HG03045 (cell line): ENCODE results near the gene PDS5A.
"Not testable (repeated sequence)": the region's sequence is repeated elsewhere in the genome, so short reads cannot be mapped to it uniquely, and the experiment has no call there.

Source experiments
- ATAC-seq: cut with Tn5 transposase; IDR thresholded peaks from one replicate; pipeline ENCODE4 v1.9.1; 2021; ENCODE audit warnings: mild to moderate bottlenecking, moderate library complexity; ENCODE audit not compliant: unreplicated experiment

The PDS5A gene

DNA sequence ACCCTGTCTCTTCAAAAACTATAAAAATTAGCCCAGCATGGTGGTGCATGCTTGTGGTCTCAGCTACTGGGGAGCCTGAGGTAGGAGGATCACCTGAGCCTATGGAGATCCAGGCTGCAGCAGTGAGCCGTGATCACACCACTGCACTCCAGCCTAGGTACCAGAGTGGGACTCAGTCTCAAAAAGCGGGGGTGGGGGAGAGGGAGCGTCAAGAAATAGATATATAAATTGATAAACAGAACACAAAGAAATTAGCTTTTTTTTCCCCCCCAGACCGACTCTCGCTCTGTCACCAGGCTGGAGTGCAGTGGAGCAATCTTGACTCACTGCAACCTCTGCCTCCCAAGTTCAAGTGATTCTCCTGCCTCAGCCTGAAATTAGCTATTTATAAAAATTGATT lies 14.1 kb downstream of the PDS5A start:
- ATAC-seq = no peak

DNA sequence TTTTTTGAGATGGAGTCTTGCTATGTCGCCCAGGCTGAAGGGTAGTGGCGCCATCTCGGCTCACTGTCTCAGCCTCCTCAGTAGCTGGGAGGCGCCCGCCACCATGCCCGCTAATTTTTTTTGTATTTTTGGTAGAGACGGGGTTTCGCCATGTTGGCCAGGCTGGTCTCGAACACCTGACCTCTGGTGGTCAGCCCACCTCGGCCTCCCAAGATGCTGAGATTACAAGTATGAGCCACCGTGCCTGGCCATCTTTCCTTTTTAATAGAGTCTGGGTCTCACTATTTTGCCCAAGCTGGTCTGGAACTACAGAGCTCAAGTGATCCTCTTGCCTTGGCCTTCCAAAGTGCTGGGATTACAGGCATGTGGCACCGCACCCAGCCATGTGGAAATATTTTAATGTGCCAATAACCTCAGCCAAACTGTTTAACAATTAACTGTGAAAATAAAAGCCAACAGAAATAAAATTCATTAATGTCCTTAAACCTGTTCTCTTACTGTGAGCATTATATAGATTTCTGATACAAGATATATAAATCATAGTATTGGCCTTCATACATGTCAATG lies 16.3 kb downstream of the PDS5A start:
- ATAC-seq = no peak

DNA sequence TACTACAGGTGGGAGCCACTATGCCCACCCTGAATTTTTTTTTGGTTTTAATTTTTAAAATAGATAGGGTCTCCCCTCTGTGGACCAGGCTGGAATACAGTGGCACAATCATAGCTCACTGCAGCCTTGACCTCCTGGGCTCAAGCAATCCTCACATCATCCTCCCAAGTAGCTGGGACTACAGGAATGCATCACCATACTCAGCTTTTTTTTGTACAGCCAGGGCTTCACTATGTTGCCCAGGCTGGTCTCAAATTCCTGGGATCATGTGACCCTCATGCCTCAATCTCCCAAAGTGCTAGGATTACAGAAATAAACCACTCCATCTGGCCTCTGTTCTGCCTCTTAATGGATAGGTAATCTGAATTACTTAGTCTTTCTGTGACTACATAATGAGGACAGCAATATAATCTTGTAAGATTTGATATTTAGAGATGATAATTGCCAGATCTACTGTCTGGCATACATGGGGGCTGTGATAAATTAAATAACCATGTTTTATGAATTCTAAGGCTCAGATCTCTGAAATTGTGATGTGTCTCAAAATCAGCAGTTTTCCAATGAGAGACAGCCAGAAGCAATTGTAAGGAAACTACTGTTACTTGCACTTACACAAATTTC lies 26.7 kb downstream of the PDS5A start:
- ATAC-seq = no peak

DNA sequence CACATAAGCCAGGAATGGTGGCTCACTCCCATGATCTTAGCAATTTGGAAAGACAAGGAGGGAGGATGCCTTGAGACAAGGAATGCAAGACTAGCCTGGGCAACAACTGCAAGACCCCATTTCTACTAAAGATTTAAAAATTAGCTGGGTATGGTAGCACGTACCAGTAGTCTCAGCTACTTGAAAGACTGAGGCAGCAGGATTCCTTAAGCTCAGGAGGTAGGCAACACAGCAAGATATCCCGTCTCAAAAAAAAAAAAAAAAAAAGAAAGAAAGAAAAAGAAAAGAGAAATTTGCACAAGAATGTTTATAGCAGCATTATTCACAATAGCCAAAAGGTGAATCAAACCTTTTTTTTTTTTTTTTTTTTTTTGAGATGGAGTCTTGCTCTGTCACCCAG lies 29.7 kb downstream of the PDS5A start:
- ATAC-seq = no peak

DNA sequence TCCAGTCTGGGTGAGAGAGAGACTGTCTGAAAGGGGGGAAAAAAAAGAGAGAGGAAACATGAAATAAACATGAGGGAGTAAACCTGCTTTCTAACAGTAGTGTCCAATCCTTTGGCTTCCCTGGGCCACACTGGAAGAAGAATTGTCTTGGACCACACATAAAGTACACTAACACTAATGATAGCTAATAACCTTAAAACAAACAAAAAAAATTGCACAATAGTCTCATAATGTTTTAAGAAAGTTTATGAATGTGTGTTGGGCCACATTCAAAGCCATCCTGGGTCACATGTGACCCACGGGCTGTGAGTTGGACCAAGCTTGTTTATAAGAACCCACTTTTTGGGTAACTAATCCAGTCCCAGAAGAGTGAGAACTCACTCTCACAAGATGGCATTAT lies 30.3 kb downstream of the PDS5A start:
- no peak for ATAC-seq

DNA sequence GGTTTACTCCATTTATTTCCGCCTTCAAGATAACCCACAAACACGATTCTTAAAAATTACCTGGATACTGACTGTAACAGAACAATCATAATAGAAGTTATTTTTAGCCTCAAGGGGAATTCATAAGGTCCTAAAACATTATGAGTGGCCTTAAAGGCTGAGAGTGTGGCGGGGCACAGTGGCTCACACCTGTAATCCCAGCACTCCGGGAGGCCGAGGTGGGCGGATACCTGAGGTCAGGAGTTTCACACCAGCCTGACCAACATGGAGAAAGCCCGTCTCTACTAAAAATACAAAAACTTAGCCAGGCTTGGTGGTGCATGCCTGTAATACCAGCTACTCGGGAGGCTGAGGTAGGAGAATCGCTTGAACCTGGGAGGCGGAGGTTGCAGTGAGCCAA lies 33.5 kb downstream of the PDS5A start:
- ATAC-seq = not testable (repeated sequence)

DNA sequence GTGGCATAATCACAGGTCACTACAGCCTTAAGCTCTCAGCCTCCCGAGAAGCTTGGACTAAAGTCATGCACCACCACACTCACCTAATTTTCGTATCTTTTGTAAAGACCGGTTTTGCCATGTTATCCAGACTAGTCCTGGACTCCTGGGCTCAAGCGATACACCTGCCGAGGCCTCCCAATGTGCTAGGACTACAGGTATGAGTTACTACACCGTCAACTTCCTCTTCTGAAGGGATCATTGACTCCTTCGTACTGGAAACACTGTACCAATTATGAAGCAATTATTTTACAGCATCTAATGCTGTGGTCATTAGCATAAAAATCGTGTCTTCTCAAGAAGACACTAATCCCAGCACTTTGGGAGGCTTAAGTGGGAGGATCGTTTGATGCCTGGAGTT lies 35.2 kb downstream of the PDS5A start:
- no peak for ATAC-seq

DNA sequence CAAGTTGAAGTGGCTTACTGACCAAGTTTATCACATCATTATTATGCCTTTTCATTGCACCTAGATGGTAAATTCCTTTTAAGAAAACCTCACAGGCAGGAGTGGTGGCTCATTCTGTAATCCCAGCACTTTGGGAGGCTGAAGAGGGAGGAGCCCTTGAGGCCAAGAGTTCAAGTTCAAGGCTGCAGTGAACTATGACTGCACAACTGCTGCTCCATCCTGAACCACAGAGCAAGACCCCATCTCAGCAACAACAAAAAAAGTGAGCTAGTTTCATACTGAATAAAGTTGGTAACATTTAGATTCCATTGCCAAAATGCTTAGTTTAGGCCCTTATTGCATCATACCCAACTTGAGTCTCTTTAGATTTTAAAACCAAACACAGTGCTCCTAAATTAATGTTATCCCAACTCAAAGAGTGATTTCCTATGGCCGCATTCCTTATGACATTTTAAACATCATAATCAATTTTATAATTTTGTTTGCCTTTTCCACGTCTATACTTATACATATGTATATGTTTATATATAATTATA lies 36.0 kb downstream of the PDS5A start:
- no peak for ATAC-seq

DNA sequence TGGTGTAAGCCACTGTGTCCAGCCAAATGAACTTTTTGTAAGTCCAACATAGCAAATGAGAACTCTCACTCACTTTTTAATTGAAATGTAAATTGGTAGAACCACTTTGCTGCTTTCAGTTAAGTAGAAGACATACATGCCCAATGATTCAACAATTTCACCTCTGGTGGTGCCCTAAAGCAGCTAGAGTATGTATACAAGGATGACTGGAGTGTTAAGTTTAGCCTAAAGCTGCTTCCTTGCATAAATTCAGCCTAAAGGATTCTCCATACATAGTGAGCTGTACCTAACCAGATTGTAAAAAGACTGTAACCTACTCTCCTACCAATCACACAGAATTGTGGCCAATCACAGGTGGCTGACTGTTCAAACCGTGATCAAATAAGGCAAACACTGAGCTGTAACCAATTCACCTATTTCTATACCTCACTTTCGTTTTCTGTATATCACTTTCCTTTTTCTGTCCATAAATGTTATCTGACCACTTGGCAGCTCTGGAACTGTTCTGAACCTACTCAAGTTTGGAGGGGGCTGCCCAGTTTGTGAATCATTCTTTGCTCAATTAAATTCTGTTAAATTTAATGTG lies 39.9 kb downstream of the PDS5A start:
- ATAC-seq = no peak

DNA sequence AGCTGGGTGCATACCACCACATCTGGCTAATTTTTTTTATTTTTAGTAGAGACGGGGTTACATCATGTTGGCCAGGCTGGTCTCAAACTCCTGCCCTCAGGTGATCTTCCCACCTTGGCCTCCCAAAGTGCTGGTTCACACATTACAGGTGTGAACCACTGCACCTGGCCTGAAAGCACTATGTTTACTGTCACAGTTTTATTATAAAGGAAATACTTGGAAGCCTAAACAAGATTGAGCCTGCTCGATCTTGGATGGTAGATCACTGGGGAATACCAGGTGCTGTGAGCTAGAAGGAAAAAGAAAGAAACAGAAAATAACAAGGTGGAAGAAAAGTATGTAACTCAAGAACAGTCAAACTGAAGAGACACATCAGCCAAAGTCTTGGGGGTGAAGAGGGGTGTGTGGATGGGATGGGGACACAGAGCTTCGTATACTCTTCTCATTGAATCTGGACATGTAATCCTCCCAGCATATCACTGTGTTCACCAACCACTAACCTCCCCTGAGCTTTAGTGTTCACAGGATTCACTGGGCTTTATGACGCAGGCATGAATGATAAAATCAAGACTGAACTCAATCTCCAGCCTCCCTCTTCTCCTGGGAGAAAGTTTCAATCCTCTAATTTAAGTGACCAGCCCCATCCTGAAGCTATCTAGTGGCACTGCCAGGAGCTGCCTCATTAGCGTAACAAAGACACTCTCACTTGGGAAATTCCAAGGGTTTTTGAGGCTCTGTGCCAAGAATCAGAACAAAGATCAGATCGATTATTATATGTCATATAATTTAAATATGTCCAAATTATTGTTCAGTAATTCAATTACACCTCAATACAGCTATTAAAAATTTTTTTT lies 40.9 kb downstream of the PDS5A start:
- ATAC-seq = no peak

DNA sequence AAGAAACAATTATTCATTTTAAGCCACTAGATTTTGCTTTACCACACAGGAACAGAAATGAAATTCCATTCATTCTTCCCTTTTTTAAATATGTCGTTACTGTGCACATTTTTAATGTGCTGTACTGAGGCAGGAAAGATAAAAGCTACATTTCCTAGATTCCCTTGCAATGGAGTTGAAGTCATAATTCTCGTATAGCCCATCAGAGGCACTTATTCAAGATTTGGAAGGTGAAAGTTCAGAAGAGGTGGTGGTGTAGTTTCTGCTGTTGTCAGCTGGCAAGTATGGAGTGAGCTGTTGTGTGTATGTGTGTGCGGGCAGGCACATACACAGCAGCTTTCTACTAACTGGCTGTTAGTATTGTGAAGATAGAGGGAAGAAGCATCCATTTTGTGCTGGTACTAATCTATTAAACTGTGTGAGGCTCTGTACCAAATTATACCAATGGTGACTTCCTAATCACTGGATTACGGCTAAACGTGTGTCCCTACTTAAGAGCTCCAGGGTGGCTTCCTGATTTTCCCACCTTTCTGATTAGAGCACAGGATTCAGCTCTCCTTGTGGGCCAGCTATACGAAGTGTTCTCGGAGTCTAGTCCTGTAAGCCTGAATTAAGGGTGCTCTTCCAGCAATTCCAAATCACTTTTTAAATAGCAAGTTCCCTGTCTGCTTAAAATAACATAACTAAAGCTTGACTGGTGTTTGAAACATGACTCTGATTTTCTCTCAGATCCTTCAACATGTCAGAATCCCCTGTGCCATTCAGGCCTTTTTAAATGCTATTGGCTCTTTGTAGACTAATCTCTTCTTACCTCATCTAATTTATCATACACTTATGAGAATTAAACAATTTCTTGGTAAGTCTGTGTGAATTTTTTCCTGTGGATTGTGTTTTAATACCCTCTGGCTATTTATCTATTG lies 43.8 kb downstream of the PDS5A start:
- ATAC-seq = no peak

DNA sequence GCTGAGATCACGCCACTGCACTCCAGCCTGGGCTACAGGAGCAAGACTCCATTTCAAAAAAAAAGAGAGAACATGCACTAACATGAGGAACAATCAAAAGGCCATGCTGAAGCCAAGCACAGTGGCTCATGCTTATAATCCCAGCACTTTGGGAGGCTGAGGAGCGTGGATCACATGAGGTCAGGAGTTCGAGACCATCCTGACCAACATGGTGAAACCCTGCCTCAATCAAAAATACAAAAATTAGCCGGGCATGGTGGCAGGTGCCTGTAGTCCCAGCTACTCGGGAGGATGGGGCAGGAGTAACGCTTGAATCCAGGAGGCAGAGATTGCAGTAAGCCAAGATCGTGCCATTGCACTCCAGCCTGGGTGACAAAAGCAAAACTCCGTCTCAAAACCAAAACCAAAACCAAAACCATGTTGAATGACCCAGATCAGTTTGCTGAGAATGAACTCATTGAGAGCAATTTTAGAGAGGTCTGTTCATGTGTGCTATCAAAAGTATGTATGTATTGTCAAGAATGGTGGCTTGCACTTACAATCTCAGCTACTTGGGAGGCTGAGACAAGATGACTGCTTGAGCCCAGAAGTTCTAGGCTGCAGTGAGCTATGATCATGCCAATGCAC lies 44.8 kb downstream of the PDS5A start:
- no peak for ATAC-seq

DNA sequence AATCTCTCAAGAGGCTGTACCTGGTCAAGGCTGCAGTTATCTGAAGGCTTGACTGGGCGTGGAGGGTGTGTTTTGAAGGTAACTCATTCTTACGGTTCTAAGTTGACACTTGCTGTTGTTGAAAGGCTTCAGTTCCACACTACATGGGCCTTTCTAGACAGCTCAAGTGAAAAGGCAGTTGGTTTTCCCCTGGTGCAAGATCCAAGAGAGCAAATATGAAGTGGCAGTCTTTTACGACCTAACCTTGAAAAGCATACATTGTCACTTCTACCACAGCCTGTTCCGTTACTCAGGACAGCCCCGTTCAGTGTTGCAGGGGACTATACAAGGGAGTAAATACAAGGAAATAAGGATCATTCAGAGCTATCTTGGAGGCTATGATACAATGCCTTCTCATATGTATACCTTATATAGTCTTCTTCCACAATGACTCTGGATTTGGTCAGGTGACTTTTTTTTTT lies 46.2 kb downstream of the PDS5A start:
- ATAC-seq = no peak

DNA sequence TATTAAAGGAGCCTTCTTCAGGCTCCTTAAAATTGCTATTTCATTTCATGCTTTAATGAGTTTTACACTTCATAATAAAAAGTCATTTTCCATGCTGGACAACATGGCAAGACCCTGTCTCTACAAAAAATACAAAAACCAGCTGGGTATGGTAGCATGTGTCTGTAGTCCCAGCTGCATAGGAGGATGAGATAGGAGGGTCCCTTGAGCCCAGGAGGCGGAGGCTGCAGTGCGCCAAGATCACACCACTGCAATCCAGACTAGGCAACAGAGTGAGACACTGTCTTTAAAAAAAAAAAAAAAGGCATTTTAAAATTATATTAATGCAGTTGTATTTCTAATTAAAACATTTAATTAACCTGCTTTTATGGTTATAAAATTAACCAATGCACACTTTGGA lies 49.2 kb downstream of the PDS5A start:
- no peak for ATAC-seq

DNA sequence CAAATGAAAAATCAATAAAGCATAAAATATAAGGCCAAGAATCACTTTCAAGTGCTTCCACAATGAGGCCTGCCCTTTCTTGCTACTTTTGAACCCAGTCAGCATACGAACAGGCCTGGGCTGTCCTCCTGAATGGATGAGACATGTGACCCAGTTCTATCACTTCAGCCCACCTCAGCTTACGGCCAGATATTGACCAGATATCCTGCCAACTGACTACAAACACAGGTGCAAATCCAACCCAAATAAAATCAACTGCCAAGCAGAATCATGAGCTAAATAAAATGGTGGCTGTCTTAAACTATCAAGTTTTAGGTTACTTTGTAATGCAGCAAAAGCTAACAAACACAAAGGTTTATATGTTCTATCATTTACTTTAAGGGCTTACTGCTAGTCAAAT lies 53.7 kb downstream of the PDS5A start:
- no peak for ATAC-seq

DNA sequence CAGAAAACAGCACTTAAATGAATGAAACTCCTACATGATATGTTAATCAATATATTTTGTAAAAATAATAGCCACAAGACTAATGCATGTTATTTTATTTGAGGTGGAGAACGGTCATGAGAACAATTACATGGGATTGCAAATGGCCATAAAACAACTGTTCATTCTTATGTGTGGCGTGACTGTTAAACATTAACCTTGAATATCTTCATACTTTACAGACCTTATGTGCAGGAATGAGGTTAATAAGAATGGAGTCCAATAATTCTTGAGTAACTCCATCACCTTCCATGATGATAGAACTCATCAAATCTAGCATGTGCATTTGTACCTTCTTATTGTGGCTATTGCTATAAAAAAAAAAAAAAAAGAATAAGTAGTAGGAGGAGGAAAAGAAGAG lies 55.3 kb downstream of the PDS5A start:
- ATAC-seq = no peak

DNA sequence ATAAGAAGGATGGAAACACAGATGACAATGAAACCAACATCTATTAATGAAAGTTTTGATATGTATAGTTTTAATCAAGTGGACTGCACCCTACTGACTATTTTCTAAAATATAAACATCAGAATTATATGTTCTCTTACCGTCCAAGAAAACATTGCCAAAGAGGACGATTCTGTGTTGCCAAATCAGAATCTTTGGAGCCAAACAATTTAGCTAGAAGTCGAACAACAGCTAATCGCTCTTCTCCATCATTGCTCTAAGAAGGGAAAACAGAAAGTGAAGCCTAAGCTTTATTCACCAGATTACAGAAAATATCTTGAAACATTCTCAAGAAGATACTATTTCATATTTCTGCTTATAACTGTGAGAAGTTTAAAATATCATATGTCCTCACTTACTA lies 64.2 kb downstream of the PDS5A start:
- ATAC-seq = no peak

DNA sequence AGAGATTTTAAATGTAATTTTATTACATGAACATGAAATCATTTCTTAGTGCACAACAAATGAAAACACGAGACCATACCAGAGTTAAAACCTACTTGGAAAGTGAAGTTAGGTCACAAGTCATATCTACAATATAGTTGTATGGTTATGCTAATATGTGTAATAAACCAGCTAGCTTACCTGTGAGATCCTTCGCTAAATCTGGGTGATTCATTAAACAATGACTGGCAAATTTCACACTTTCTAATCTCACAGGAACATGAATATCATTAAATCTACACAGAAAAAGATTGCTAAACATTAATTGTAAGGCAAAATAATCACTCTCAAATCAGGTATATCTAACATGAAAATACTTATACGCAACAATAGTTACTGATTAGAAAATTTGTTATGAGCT lies 67.6 kb downstream of the PDS5A start:
- no peak for ATAC-seq

DNA sequence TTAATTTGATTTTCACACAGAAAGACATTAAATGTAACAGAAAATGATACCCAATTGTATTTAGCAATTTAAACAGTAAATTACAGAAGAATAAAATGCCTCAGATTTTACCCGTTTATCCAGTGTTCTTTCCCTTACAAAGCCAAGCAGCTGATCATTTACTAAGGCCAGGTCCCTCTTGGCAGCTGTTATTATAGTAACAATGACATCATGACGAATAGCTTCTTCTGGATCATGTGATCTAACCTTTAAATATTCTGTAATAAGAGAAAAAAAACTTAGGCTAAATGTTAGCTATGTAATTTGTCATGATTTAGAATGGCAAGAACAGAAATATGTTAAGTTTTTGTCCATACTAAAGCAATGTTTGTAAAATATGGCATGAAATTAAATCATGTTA lies 69.4 kb downstream of the PDS5A start:
- no peak for ATAC-seq

DNA sequence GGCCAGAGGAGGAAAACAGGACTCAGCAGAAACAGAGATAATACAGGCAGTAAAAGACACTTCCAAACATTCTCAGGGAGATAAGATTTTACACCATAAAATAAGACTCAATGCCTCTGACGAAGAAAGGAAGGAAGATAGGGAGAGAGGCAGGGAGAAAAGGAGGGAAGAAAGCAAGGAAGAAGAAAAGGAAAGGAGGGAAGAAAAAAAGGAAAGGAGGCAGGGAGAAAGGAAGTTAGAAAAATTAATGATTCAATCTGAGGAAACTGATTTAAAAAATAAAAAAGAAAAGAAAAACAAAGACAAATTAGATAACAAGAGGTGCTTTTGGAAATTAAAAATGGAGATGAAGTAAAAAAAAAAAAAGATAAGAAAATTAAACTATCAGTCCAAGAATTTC lies 72.1 kb downstream of the PDS5A start:
- no peak for ATAC-seq
